NCI-H2196 (cell line): ENCODE results near the gene SNRK.

Experiments used
- DNase-seq: peaks from one replicate; lab custom pipeline; 2025; ENCODE audit not compliant: unreplicated experiment; lab: John Stamatoyannopoulos, UW

The SNRK gene

GRCh38 chr3:43309372-43310305 lies 23.3 kb downstream of the SNRK start:
- no peak for DNase-seq

GRCh38 chr3:43316783-43317460 lies 30.6 kb downstream of the SNRK start:
- DNase-seq: no peak

- DNase-seq: no peak
These were observed 31.3 kb downstream of the SNRK start for GRCh38 chr3:43317461-43318316.

- DNase-seq: no peak
These were observed 33.0 kb downstream of the SNRK start for GRCh38 chr3:43319376-43319775.

GRCh38 chr3:43319794-43320193 lies 33.5 kb downstream of the SNRK start:
- no peak for DNase-seq

- DNase-seq: no peak
These were observed 33.9 kb downstream of the SNRK start for GRCh38 chr3:43320288-43320687.

GRCh38 chr3:43323541-43323940 lies 37.2 kb downstream of the SNRK start:
- no peak for DNase-seq

GRCh38 chr3:43326891-43327581 lies 40.7 kb downstream of the SNRK start:
- DNase-seq: no peak

GRCh38 chr3:43327582-43327979 lies 41.2 kb downstream of the SNRK start:
- no peak for DNase-seq

- no peak for DNase-seq
These were observed 42.3 kb downstream of the SNRK start for GRCh38 chr3:43328653-43329052.

GRCh38 chr3:43330981-43331380 lies 44.6 kb downstream of the SNRK start:
- no peak for DNase-seq

- DNase-seq: no peak
These were observed 45.0 kb downstream of the SNRK start for GRCh38 chr3:43331381-43331780.

- no peak for DNase-seq
These were observed 48.6 kb downstream of the SNRK start for GRCh38 chr3:43334976-43335375.

- no peak for DNase-seq
These were observed 49.5 kb downstream of the SNRK start for GRCh38 chr3:43335799-43336198.

- no peak for DNase-seq
These were observed 52.0 kb downstream of the SNRK start for GRCh38 chr3:43338295-43338694.

- DNase-seq: no peak
These were observed 54.1 kb downstream of the SNRK start for GRCh38 chr3:43340403-43340802.

- DNase-seq: no peak
These were observed 55.4 kb downstream of the SNRK start for GRCh38 chr3:43341788-43342187.

GRCh38 chr3:43343185-43343584 lies 56.8 kb downstream of the SNRK start:
- DNase-seq: no peak

GRCh38 chr3:43343815-43344214 lies 57.5 kb downstream of the SNRK start:
- no peak for DNase-seq

- no peak for DNase-seq
These were observed 58.2 kb downstream of the SNRK start for GRCh38 chr3:43344520-43344919.

GRCh38 chr3:43345246-43345645 lies 58.9 kb downstream of the SNRK start:
- no peak for DNase-seq
